Ovary (tissue), 3 donors: Measurements from ENCODE around the gene QSOX2.

Source experiments
- CTCF ChIP-seq, 3 donors: fragments of 450-650 bp in 2 of 3; fragments of 200-600 bp in 1 of 3; IDR thresholded peaks; one replicate each; pipeline versions ENCODE4 v1.5.1 to v1.8.0; 2016 to 2022; ENCODE audit warnings: antibody characterized with exemption in 3 of 3, mild to moderate bottlenecking in 1 of 3
- POLR2A ChIP-seq: fragments of 450-650 bp; IDR thresholded peaks from one replicate; pipeline ENCODE4 v1.6.1; 2017; ENCODE audit warnings: antibody characterized with exemption, mild to moderate bottlenecking, moderate library complexity
- donor health status: DM: no; HTN: no; CAD: no.

GRCh38 chr9:136290508-136291000 lies 44.9 kb upstream of the QSOX2 start:
- TF ChIP-seq CTCF (IDR thresholded peaks at IDR 0.05) (no peak), POLR2A (no peak)
